Stimulated activated CD4-positive, alpha-beta T cell treated with anti-CD3 and anti-CD28 coated beads, Interleukin-12 subunit alpha, Interleukin-12 subunit beta, amount 100 ng/mL, for 24 hours (primary cell): Measurements from ENCODE around the gene OTULINL.

Experiments
- DNase-seq, 2 experiments: peaks; one replicate each; pipeline ENCODE4 v3.0.0-alpha.2; 2020; ENCODE audit warnings: low read depth in 2 of 2

Gene OTULINL

DNA sequence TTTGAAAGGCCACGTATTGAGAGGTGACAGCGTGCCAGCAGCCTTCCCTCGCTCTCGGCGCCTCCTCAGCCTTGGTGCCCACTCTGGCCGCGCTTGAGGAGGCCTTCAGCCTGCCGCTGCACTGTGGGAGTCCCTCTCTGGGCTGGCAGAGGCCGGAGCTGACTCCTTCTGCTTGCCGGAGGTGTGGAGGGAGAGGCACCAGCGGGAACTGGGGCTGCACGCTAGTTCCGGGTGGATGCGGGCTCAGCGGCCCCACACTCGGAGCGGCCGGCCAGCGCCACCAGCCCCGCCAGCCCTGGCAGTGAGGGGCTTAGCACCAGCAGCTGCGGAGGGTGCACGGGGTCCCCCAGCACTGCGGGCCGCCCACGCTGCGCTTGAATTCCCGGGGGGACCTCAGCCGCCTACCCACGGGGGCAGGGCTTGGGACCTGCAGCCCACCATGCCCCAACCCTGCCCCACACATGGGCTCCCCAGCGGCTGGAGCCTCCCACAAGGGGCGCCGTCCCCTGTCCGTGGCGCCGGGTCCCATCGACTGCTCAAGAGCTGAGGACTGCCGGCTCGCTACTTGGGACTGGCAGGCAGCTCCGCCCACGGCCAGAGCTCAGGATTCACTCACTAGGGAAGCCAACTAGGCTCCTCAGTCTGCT lies 4.4 kb upstream of the OTULINL start:
- no peak for DNase-seq

GRCh38 chr5:14577971-14578370 lies 3.6 kb upstream of the OTULINL start:
- DNase-seq, result no peak

- DNase-seq, result no peak
Measured at GRCh38 chr5:14579246-14579645, 2.3 kb upstream of the OTULINL start.

DNA sequence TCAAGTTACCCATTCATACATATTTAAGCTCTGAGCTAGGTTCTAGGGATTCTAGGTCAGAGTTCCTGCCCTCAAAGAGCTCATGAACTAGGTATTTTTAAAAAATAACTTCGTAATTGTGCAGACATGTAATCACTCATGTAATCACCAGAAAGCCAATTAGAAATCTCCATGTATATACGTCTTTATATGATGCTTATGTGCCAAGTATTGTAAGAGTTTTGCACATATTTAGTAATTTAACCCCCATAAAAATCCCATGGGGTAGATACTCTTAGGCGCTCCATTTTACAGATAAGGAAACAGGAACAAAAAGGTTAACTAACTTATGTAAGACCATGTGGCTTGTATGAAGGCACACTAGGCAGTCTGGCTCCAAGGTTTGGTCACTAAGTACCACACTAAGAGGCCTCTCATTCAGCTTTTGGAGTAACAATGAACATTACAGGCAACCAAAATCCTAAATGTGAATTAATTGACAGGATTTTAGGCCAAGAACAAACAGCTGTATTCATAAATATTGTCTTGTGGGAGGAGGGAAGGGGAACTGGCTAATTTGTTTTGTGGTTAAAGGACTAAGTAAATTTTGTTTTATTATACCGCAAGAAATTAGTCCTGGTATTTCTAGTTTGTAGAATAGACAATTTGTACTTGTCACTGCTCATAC lies 1.7 kb upstream of the OTULINL start:
- no peak for DNase-seq

GRCh38 chr5:14580398-14581034 lies 1.1 kb upstream of the OTULINL start:
- no peak for DNase-seq

DNA sequence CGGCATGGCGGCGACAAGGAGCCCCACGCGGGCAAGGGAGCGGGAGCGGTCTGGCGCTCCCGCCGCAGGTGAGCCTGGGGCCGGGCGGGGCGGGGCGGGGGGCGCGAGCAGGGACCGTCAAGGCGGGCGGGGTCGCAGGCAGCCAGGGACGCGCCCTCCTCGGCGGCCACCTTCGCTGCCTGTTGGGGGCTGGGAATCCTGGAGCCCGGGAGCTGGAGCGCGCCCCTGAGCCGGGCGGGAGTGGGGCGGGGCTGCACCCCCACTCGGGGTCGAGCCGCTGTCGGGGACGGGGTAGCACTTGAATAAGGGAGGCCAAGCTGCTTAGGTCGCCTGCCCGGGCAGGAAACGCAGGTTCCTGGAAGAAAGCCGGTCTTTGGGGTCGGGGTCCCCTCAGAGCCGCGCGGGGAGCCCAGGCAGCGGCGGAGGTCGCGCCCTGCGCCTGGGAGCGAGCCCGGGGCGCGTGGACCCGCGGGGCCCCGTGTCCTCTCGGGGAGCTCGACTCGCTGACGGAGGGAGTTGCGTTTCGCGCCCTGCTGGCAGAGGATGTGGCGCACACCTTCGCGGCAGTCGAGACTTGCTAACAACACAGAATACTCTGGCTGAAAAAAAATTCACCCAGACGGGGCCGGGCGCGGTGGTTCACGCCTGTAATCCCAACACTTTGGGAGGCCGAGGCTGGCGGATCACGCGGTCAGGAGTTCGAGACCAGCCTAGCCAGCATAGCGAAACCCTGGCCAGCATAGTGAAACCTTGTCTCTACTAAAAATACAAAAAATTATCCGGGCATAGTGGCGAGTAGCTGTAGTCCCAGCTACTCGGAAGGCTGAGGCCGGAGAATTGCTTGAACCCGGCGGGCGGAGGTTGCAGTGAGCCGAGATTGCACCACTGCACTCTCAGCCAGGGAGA lies 552 bp downstream of the OTULINL start:
- DNase-seq, result peak; percentile 58 to 67

- no peak for DNase-seq
Measured at GRCh38 chr5:14582797-14583137, 1.2 kb downstream of the OTULINL start.

DNA sequence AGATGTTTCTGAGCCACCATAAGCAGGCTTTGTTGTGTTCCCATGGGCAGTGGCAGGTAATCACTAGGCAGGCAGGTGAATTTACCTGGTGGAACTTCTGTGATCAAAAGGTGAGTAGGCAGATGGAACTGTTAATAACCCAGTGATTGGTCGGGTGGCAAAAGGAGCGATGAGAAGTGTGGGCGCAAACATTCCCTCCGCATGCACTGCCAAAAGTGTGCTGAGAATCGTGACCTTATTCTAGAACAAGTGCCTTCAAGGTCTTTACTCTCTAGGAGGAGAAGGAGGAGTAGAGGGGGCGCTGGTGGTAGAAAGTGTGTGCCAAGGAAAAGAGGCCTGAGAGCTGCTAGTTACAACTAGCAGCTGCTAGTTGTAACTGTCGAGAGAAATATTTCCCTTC lies 3.3 kb downstream of the OTULINL start:
- DNase-seq, result no peak

- no peak for DNase-seq
Measured at GRCh38 chr5:14587150-14587549, 5.6 kb downstream of the OTULINL start.

DNA sequence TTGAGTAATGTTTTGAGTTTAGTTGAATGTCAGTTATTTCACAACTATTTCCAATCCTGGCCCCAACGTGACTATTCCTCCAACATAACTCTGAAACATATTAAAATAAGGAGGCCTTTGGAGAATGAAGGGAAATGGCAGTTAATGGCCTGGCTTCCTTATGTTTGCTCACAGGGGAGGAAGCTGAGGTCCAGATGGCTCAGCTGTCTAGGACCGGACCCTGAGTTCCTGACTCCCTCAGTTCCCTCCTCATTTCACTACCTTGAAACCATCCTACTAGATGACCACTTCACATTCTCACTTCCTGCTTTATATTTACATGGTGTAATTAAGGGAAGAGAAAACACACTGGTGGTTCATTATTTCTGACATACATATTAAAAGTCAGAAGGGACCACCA lies 6.6 kb downstream of the OTULINL start:
- no peak for DNase-seq

DNA sequence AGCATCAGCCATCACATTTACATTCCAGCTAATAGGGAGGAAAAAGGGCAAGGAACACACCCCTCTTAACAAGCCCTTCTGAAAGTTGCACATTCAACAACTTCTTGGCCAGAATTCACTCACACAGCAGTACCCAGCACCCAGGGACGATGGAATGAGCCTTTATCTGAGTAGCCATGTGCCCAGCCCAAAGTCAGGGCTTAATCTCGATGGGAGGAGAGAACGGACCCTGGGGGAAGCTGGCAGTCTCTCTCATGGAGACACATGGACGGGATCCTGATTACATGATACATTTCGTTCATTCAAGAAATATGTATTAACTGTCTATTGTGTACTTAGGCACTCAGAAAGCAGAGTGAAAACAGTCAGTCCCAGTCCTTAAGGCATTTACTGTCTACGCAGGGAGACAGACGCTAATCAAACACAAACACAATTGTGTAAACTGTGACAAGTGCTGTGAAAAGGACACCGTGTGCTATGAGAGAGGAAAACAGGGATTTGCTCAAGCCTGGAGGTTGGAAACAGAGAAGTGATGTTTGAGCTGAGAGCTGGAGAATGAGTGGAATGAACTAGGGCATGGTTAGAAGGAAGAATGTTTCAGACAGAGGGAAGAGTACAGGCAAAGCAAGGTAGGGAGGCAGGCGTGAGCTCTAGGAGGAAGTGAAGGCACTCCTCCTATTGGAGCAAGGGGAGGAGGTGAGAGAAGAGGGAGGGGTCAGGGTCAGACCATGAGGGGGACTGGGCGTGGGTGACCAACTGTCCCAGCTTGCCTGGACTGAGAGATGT lies 7.4 kb downstream of the OTULINL start:
- DNase-seq, result no peak

DNA sequence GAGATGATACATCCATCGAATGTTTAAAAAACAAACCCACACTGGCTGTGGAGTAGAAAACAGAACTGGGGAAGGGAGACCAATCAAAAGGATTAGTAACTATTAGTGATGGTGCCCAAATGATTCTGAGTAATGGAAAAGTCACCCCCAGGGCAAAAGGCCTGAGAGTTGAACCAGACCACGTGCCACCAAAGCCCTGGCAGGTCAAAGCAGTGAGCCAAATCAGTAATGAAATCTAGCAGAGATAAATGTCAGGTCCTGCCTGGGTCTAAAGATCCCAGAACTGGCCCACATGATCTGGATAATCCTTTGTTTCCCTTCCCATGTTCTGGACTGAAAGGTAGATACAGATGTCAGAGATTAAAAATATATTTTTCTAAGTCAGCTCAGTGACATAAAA lies 9.4 kb downstream of the OTULINL start:
- no peak for DNase-seq

GRCh38 chr5:14591548-14591947 lies 10.0 kb downstream of the OTULINL start:
- DNase-seq, result no peak

DNA sequence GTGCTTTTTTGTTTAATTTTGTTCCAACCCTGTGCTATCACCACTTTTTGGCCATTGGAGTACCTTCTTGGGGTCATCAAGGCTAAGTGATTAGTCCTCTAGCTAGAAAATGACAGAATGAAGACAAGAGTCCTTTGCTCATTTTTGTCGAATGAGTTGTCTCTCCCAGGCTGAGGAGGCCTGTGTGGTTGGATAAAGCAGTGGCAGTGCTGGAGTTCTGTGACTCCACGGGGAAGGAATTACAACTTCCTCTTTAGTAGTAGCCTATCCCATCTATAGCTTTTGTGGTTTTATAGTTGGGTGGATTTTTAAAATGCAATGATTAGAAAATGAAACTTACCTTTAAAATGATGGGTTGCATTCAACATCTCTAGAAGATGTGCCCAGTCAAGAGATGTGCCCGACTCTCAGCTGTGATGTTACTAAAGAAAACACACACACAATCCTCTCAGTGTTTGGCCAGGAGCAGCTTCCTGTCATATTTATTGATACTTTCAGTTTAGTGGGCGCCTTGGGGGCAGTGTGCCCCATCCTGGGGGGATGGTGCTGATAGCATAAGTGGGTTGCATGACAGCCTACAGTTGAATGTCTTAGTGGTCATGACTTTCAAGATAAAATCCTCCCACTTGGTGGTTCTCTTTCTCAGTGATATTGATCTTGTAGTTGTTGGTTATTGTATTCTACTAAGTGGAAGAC lies 11.9 kb downstream of the OTULINL start:
- no peak for DNase-seq

DNA sequence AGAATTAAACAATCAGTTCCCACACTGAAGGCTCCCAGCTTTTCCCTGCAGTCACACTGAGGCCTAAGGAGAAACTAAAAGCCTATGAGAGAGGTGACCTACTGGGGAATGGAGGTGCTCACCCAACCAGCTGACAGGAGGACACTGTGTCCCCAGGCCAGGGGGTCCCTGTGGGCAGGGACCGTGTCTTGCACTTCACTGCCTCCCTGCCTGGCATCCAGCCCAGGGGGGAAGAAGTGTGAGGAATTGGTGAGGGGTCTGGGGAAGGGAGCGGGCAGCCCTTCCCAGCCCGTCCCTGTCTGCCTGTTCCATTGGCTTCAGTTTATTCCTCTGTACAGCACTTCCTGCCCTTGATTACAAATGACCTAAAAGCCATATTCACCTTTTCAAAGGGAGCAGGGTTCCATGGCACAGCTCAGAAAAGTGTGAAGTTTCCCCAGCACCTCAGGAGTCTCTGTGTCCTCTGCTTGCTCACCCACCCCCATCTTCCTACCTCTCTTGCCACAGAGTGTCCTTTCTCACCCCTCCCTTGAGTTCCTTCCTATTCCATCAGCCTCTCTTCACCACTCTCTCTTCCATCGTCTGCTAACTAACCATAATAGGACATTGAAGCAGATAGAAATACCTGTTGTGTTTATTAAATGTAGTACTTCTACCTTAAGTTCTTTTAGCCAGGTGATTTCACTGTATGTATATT lies 12.9 kb downstream of the OTULINL start:
- no peak for DNase-seq

GRCh38 chr5:14595189-14595588 lies 13.6 kb downstream of the OTULINL start:
- DNase-seq, result no peak

GRCh38 chr5:14595891-14596290 lies 14.3 kb downstream of the OTULINL start:
- DNase-seq, result no peak

DNA sequence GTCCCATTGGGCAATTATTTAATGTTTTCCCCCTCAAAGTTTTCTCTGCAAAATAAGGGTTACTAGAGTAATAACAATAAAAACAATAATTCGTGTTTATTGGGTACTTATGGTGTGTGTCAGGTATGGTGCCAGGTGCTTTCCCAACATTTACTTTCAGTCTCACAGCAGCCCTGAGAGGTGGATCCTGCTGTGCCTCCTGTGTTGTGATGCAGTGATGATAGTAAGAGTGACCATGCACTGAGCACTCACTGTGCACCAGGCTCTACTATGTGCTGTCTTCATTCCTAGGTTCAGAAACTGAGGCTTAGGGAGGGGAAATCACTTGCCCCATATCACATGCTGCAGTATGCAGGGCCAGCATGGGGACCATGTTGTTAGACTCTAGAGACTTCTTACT lies 15.5 kb downstream of the OTULINL start:
- DNase-seq, result no peak

DNA sequence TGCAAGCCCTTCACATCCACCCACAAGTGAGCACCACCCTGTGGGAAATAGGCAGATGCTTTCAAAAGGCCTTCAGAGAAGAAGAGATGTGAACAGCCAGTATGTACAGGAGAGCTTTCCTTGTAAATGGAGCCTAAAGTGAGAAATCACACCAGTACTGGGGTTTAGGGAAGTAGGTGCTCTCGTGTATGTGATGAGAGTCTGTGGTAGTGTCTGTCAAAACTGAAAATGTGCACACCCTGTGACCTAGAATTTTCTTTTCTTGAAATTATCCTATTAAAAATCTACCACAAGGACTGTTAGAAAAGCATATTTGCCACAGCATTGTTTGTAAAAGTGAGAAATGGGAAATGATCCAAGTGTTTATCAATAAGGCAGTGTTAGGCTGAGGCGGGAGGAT lies 16.6 kb downstream of the OTULINL start:
- DNase-seq, result no peak

- no peak for DNase-seq
Measured at GRCh38 chr5:14599476-14600127, 18.0 kb downstream of the OTULINL start.
